Measurements from ENCODE around the gene USH2A. TPM values are rescaled to one million over a fixed set of nuclear protein-coding genes. Genes with fewer than 3 reads are reported as not detected.

USH2A gene
- total RNA-seq, 1 donor from 2014 or later = not detected

DNA sequence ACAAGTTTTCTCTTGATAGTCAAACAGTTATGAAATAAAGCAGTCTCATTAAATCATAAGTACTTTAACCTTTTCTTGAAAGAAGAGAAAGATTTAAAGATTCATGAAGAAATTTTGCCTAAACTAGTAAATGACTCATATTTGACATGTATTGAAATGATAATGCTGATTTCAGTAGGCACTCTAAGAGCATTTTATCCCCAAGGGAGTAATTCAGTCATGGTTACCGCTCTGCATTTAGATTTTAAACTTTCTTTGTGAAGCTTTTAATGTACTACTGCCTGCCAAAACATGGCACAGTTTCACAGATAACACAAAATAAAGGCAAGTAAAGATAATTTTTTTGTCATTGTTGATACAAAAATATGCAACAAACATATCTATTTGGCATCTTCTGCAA is 6.8 kb downstream of the USH2A start:
- TF ChIP-seq, protein P1, sequence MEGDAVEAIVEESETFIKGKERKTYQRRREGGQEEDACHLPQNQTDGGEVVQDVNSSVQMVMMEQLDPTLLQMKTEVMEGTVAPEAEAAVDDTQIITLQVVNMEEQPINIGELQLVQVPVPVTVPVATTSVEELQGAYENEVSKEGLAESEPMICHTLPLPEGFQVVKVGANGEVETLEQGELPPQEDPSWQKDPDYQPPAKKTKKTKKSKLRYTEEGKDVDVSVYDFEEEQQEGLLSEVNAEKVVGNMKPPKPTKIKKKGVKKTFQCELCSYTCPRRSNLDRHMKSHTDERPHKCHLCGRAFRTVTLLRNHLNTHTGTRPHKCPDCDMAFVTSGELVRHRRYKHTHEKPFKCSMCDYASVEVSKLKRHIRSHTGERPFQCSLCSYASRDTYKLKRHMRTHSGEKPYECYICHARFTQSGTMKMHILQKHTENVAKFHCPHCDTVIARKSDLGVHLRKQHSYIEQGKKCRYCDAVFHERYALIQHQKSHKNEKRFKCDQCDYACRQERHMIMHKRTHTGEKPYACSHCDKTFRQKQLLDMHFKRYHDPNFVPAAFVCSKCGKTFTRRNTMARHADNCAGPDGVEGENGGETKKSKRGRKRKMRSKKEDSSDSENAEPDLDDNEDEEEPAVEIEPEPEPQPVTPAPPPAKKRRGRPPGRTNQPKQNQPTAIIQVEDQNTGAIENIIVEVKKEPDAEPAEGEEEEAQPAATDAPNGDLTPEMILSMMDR (conservative IDR thresholded peaks at IDR 0.05; ENCODE audit: low read depth, low read length) = no peak
- DNase-seq (ENCODE audit: low read depth) = no peak
- no peak overlapping the region for H3K4me3 ChIP-seq (ENCODE audit: low read depth, low read length)

DNA sequence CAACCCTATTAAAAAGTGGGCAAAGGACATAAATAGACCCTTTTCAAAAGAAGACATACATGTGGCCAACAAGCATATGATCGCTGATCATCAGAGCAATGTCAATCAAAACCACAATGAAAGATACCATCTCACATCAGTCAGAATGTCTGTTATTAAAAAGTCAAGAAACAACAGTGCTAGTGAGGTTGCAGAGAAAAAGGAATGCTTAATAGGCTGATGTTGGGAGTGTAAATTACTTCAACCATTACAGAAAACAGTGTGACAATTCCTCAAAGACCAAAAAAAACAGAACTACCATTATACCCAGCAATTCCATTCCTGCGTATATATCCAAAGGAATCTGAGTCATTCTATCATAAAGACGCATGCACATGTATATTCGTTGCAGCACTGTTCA is 13.2 kb downstream of the USH2A start:
- no peak overlapping the region for H3K4me3 ChIP-seq (ENCODE audit: low read depth, low read length)
- TF ChIP-seq, protein P1 (conservative IDR thresholded peaks at IDR 0.05; ENCODE audit: low read depth, low read length) = no peak
- no peak for DNase-seq (ENCODE audit: low read depth)

DNA sequence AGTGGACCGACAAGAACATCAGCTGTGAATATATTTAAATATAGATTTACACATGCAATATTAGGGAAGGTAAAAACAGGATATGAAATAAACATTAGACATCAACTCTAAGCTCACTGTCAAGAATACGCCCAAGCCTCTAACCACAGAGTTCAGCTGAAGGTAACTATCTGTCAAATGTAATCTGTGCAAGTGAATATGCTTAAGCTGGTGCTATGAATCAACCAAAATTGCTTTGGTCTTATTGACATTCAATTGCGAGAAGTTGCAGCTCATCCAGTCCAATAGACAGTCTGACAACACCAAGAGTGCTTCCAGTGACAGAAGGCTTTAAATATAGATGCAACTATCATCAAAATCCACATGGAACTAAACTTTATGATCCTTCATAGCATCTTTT is 32.3 kb downstream of the USH2A start:
- DNase-seq (ENCODE audit: low read depth) = no peak
- H3K4me3 ChIP-seq (ENCODE audit: low read depth, low read length) = no peak overlapping the region
- TF ChIP-seq, protein P1 (conservative IDR thresholded peaks at IDR 0.05; ENCODE audit: low read depth, low read length) = no peak

DNA sequence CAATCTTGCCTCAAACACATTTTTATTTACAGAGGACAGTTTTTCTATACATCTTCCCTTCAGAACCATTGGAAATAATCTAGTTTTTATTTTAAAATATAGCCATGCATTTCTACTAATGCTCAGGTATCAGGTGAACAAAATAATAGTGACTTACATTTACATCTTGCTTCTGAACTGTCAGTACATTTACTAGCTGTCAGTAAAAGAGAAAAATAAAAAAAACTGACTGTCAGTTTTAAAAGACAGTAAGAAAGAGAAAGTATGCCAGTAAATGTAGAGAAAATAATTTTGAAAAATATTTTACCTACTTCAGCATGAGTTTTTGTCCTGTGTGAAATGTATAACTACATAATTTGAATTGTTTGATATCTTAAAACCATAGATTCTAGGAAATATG is 33.5 kb downstream of the USH2A start:
- no peak for DNase-seq (ENCODE audit: low read depth)
- H3K4me3 ChIP-seq (ENCODE audit: low read depth, low read length) = no peak overlapping the region
- TF ChIP-seq, protein P1 (conservative IDR thresholded peaks at IDR 0.05; ENCODE audit: low read depth, low read length) = no peak

DNA sequence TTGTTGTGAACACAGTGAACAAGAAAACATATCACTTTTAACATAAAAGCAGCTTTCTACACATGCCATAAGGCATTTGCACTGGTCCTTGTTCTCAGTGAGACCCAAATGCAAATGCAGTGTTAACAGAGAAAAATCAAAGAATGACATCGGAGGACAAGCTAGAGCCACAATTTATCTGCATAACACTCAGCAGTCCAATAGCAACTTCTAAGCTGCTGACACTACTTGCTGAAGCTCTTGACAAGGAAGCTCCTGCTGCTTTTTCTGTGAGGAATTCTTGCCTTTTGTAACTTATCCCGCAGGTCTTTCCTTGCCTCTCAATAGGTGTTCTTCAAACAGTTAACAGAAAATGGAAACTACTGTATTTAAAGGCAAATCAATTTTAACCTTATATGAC is 34.7 kb downstream of the USH2A start:
- DNase-seq (ENCODE audit: low read depth) = no peak
- TF ChIP-seq, protein P1 (conservative IDR thresholded peaks at IDR 0.05; ENCODE audit: low read depth, low read length) = no peak
- no peak overlapping the region for H3K4me3 ChIP-seq (ENCODE audit: low read depth, low read length)

DNA sequence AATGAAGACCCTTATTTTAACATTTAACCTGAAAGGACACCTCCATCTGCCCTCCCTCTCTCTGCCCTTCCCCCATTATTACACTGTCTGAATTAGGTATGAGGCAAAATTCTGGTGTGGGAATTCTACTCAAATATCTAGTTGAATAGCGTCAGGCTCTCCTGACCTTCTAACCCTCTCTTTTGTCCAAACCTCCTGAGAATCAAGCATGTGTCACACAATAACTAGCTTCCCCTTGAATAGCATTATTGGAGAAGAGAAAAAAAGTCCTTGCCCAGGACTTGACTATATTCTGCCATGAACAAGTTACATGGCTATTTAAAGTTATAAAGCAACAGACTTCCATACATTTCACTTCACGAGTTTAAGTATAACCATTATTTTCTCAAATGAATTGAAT is 35.5 kb downstream of the USH2A start:
- TF ChIP-seq, protein P1 (conservative IDR thresholded peaks at IDR 0.05; ENCODE audit: low read depth, low read length) = no peak
- H3K4me3 ChIP-seq (ENCODE audit: low read depth, low read length) = no peak overlapping the region
- DNase-seq (ENCODE audit: low read depth) = no peak

DNA sequence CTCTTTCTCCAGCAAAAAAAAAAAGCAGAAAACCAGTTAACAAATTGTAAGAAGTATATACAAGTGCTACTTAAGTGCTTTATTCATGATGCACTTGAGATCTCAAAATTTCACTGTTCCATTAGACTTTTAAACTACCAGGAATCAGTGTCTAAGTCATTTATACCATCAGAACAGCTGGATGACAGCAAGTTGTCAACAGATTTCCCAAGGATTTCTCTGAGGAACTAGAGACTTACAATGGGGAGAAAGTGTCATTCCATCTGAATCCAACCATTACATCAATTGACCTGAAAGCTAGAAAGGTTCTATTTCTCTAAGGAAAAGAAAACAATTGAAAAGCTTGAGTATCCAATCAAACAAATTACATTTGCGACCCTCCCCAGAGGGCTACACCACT is 43.8 kb downstream of the USH2A start:
- TF ChIP-seq, protein P1 (conservative IDR thresholded peaks at IDR 0.05; ENCODE audit: low read depth, low read length) = no peak
- no peak overlapping the region for H3K4me3 ChIP-seq (ENCODE audit: low read depth, low read length)
- DNase-seq (ENCODE audit: low read depth) = no peak

Measured in epithelial cell of proximal tubule (primary cell).